HCT116 (cell line): Measurements from ENCODE around the gene ALKBH7. TPM values are rescaled to one million over a fixed set of nuclear protein-coding genes. Genes with fewer than 3 reads are reported as not detected.
A peak's percentile ranks its signal among the peaks of the same experiment; 100 is the strongest.

Experiments
- ATAC-seq: fragments of 200-7000 bp; cut with Tn5 transposase; 2 replicates; pipeline ENCODE4 v1.9.1; 2020; ENCODE audit warnings: mild to moderate bottlenecking, moderate library complexity
- Bru-seq: library from RNA; stranded (reverse); fragments of 400-500 nt; gene quantifications from one replicate; lab custom pipeline; 2021; lab: Mats Ljungman, UMichigan
- BruChase-seq, 2 experiments: library from RNA; stranded (reverse); fragments of 400-500 nt; gene quantifications; one replicate each; lab custom pipeline; 2021; lab: Mats Ljungman, UMichigan
- BruUV-seq: library from RNA; stranded (reverse); fragments of 400-500 nt; replicated peaks from 2 replicates; lab custom pipeline; 2021; lab: Mats Ljungman, UMichigan
- CTCF ChIA-PET: fragments of 300-600 bp; sonication (Branson Sonifier 250); formaldehyde crosslinking; loops from one replicate; lab custom pipeline; 2021; ENCODE audit warnings: antibody characterized with exemption; lab: Charles Lee
- POLR2A ChIA-PET: fragments of 300-600, 350-600 bp; sonication (Branson Sonifier 250); formaldehyde crosslinking; loops from one replicate; lab custom pipeline; 2021; ENCODE audit warnings: antibody characterized with exemption; lab: Charles Lee
- RAD21 ChIA-PET, 2 experiments: fragments of 300-600 bp; sonication (Branson Sonifier 250); formaldehyde crosslinking; loops; one replicate each; lab custom pipeline; 2023; ENCODE audit warnings: low total read pairs in 2 of 2; ENCODE audit not compliant: uncharacterized antibody in 2 of 2, unreplicated experiment in 2 of 2, low non-redundant PET in 1 of 2; lab: Charles Lee
- DNase-seq: peaks from one replicate; pipeline ENCODE4 v3.0.0-alpha.2; 2010; ENCODE audit warnings: low read depth, low spot score
- H2AFZ ChIP-seq: fragments of 200-600 bp; shearing (Covaris generic), sonication (generic); 2 replicates; pipeline ENCODE4 v1.6.1; 2017; ENCODE audit warnings: low read depth, mixed run types, mixed read lengths, antibody characterized with exemption, low read length; ENCODE audit not compliant: poor library complexity, severe bottlenecking
- H3K27ac ChIP-seq: 2 replicates; pipeline ENCODE4 v1.5.1; 2012; ENCODE audit warnings: low read depth, low read length
- H3K27me3 ChIP-seq: fragments of 200-600 bp; sonication (generic); 2 replicates; pipeline ENCODE4 v1.6.1; 2016; ENCODE audit warnings: mixed run types, low read length, mixed read lengths; ENCODE audit not compliant: insufficient read depth
- H3K36me3 ChIP-seq, 2 experiments: fragments of 200-500 bp in 1 of 2; fragments of 200-600 bp in 1 of 2; sonication (Bioruptor generic) in 1 of 2; sonication (generic) in 1 of 2; 2 replicates each; pipeline versions ENCODE4 v1.5.1 to v1.6.1; 2014 to 2016; ENCODE audit warnings: low read length in 2 of 2, inconsistent platforms in 1 of 2, mixed read lengths in 1 of 2, mixed run types in 1 of 2; ENCODE audit not compliant: insufficient read depth in 2 of 2, control insufficient read depth in 1 of 2
- H3K4me1 ChIP-seq, 2 experiments: fragments of 200-600 bp in 1 of 2; sonication (generic) in 1 of 2; 2 replicates each; pipeline versions ENCODE4 v1.5.1 to v1.6.1; 2012 to 2017; ENCODE audit warnings: low read length in 2 of 2, inconsistent platforms in 1 of 2, mild to moderate bottlenecking in 1 of 2, mixed read lengths in 1 of 2, mixed run types in 1 of 2, moderate library complexity in 1 of 2; ENCODE audit not compliant: insufficient read depth in 2 of 2, control insufficient read depth in 1 of 2
- H3K4me2 ChIP-seq: fragments of 200-600 bp; sonication (generic); 2 replicates; pipeline ENCODE4 v1.6.1; 2017; ENCODE audit warnings: mixed run types, low read length, mixed read lengths
- H3K4me3 ChIP-seq, 2 experiments: fragments of 200-600 bp in 1 of 2; sonication (generic) in 1 of 2; replicated peaks in 1 of 2; 2 replicates each; pipeline ENCODE4 v1.5.1; 2011 to 2016; ENCODE audit warnings: low read length in 2 of 2, control low read depth in 1 of 2, low read depth in 1 of 2, mild to moderate bottlenecking in 1 of 2, mixed read lengths in 1 of 2, mixed run types in 1 of 2
- H3K79me2 ChIP-seq: fragments of 200-600 bp; sonication (generic); 2 replicates; pipeline ENCODE4 v1.6.1; 2017; ENCODE audit warnings: mild to moderate bottlenecking, mixed run types, low read length, moderate library complexity, mixed read lengths; ENCODE audit not compliant: insufficient read depth
- H3K9ac ChIP-seq: fragments of 200-600 bp; sonication (generic); 2 replicates; pipeline ENCODE4 v1.6.1; 2016; ENCODE audit warnings: low read length, mixed read lengths
- H3K9me2 ChIP-seq: fragments of 200-600 bp; sonication (generic), shearing (Covaris generic); 2 replicates; pipeline ENCODE4 v1.6.1; 2017; ENCODE audit warnings: mixed run types, mild to moderate bottlenecking, moderate library complexity; ENCODE audit not compliant: insufficient read depth
- H3K9me3 ChIP-seq, 2 experiments: fragments of 200-500 bp in 1 of 2; fragments of 200-600 bp in 1 of 2; sonication (Bioruptor generic) in 1 of 2; sonication (generic) in 1 of 2; 2 replicates each; pipeline ENCODE4 v1.6.1; 2014 to 2017; ENCODE audit warnings: low read length in 2 of 2, mixed read lengths in 2 of 2, inconsistent platforms in 1 of 2, low read depth in 1 of 2, mild to moderate bottlenecking in 1 of 2, mixed run types in 1 of 2, moderate library complexity in 1 of 2; ENCODE audit not compliant: control insufficient read depth in 1 of 2, insufficient read depth in 1 of 2
- H4K20me1 ChIP-seq: fragments of 200-600 bp; sonication (generic), shearing (Covaris generic); 2 replicates; pipeline ENCODE4 v1.6.1; 2017; ENCODE audit warnings: mixed run types, mild to moderate bottlenecking, moderate library complexity; ENCODE audit not compliant: insufficient read depth
- ATF3 ChIP-seq: IDR thresholded peaks from 2 replicates; pipeline ENCODE4 v1.6.1; 2012
- CBX3 ChIP-seq: IDR thresholded peaks from 2 replicates; pipeline ENCODE4 v1.6.1; 2012; ENCODE audit warnings: low read depth
- EGR1 ChIP-seq: IDR thresholded peaks from 2 replicates; pipeline ENCODE4 v1.6.1; 2012; ENCODE audit warnings: low read depth
- ELF1 ChIP-seq: IDR thresholded peaks from 2 replicates; pipeline ENCODE4 v1.6.1; 2012; ENCODE audit warnings: low read depth, borderline replicate concordance
- EZH2 ChIP-seq: fragments of 200-600 bp; sonication (generic); IDR thresholded peaks from 2 replicates; pipeline ENCODE4 v1.6.1; 2017; ENCODE audit warnings: antibody characterized with exemption, mixed run types
- EZH2phosphoT487 ChIP-seq: fragments of 200-600 bp; IDR thresholded peaks from 2 replicates; pipeline ENCODE4 v1.6.1; 2018; ENCODE audit warnings: antibody characterized with exemption, borderline replicate concordance
- FOSL1 ChIP-seq: IDR thresholded peaks from 2 replicates; pipeline ENCODE4 v1.6.1; 2012; ENCODE audit warnings: low read depth
- JUND ChIP-seq: IDR thresholded peaks from 2 replicates; pipeline ENCODE4 v1.6.1; 2012
- POLR2A ChIP-seq: IDR thresholded peaks from 2 replicates; pipeline ENCODE4 v1.7.0; 2011; ENCODE audit warnings: borderline replicate concordance; ENCODE audit not compliant: insufficient read depth, insufficient read length; ENCODE audit errors: extremely low read depth
- POLR2AphosphoS5 ChIP-seq: IDR thresholded peaks from 2 replicates; pipeline ENCODE4 v1.6.1; 2011; ENCODE audit warnings: mild to moderate bottlenecking, low read depth, low read length, moderate library complexity
- RAD21 ChIP-seq: IDR thresholded peaks from 2 replicates; pipeline ENCODE4 v1.6.1; 2012; ENCODE audit warnings: low read depth, mild to moderate bottlenecking
- SIN3A ChIP-seq: IDR thresholded peaks from 2 replicates; pipeline ENCODE4 v1.6.1; 2012; ENCODE audit warnings: low read depth
- SP1 ChIP-seq: IDR thresholded peaks from 2 replicates; pipeline ENCODE4 v1.6.1; 2012; ENCODE audit warnings: low read depth
- SRF ChIP-seq: IDR thresholded peaks from 2 replicates; pipeline ENCODE4 v1.6.1; 2012; ENCODE audit warnings: low read depth
- TCF7L2 ChIP-seq: IDR thresholded peaks from 2 replicates; pipeline ENCODE4 v1.7.0; 2011; ENCODE audit warnings: borderline replicate concordance, inconsistent platforms; ENCODE audit not compliant: insufficient read depth, insufficient read length; ENCODE audit errors: extremely low read depth
- YY1 ChIP-seq: IDR thresholded peaks from 2 replicates; pipeline ENCODE4 v1.6.1; 2011; ENCODE audit warnings: low read length, low read depth, moderate library complexity, mild to moderate bottlenecking; ENCODE audit not compliant: insufficient replicate concordance; ENCODE audit errors: extremely low read depth
- ZBTB33 ChIP-seq: IDR thresholded peaks from 2 replicates; pipeline ENCODE4 v1.6.1; 2011; ENCODE audit warnings: mild to moderate bottlenecking, low read length, moderate library complexity; ENCODE audit not compliant: insufficient replicate concordance; ENCODE audit errors: extremely low read depth
- ZFX ChIP-seq: fragments of 450-650 bp; IDR thresholded peaks from 2 replicates; pipeline ENCODE4 v1.6.1; 2017
- ZNF274 ChIP-seq: fragments of 200-500 bp; sonication (Bioruptor generic); IDR thresholded peaks from 2 replicates; pipeline ENCODE4 v1.6.1; 2014; ENCODE audit warnings: mild to moderate bottlenecking, low read depth, low read length, inconsistent platforms
- intact Hi-C: fragments of 100-400 bp; cut with micrococcal nuclease; formaldehyde crosslinking; loops from 2 replicates; pipeline ENCODE4 v1.10.0; 2022
- long read RNA-seq: library from polyadenylated mRNA; unstranded; transcript quantifications from one replicate; pipeline ENCODE4 v2.0.0, GENCODE V29; 2021; ENCODE audit not compliant: unreplicated experiment
- polyA plus RNA-seq: library from polyadenylated mRNA; unstranded; fragments of >200 nt; gene quantifications from 2 replicates; pipeline ENCODE4 v1.2.1, GENCODE V29; 2012; ENCODE audit warnings: missing spikeins
- total RNA-seq: library from RNA; stranded (reverse); gene quantifications from one replicate; pipeline ENCODE4 v1.2.1, GENCODE V29; 2021; ENCODE audit not compliant: unreplicated experiment
- TF ChIP-seq, protein P1 (sequence below): IDR thresholded peaks from 2 replicates; pipeline ENCODE4 v1.6.1; 2012; ENCODE audit warnings: low read depth
- TF ChIP-seq, protein P2 (sequence below): IDR thresholded peaks from 2 replicates; pipeline ENCODE4 v1.6.1; 2012

ALKBH7 gene
- 57.1 TPM for total RNA-seq
- 37.7 and 39.8 TPM in 2 replicates for polyA plus RNA-seq
- percentile 43 among the genes with signal in this experiment for Bru-seq, nascent RNA
- BruChase-seq, experiment 1, labeled RNA remaining after a 6-hour chase = percentile 70 among the genes with signal in this experiment
- percentile 64 among the genes with signal in this experiment for BruChase-seq, experiment 2, labeled RNA remaining after a 2-hour chase
- long read RNA-seq, transcript ALKBH7-201 (4 exons, 1,332 nt) = major isoform, 31 of 32 reads
- long read RNA-seq, partial matches to known transcripts = 1 of 32 reads
- long read RNA-seq, other reads (novel, unspliced or antisense) = 0 of 32 reads

- Histone ChIP-seq H3K9me2 (no peaks in the 10 kb centered on the region), H3K9me3 (no peaks in the 10 kb centered on the region), H3K79me2 (no peaks in the 10 kb centered on the region), H3K4me1 (peaks cover 5 to 16% of the 10 kb centered on the region in 2 experiments; a peak in 3 of 4 replicates), H3K9ac (peak within 1 kb of the TSS; percentile 87), H3K4me3 (peak within 1 kb of the TSS; percentile 72 to 95), H3K36me3 (peaks cover 0 to 6% of the 10 kb centered on the region in 2 experiments; a peak in 3 of 4 replicates), H3K27me3 (no peaks in the 10 kb centered on the region), H2AFZ (no peak within 1 kb of the TSS), H3K4me2 (peak within 1 kb of the TSS; percentile 96), H3K27ac (peak within 1 kb of the TSS; percentile 86), H4K20me1 (no peaks in the 10 kb centered on the region)
- no TSS peak for BruUV-seq
- CTCF ChIA-PET = interaction anchor here (0.7 to 1.9 kb wide), 5 partner anchors 18 to 569 kb away, joined by 4 to 6 read pairs (median 5); no protein-coding TSS in a partner anchor
- RAD21 ChIA-PET = interaction anchor here in 1 of 2 experiments (1.0 kb wide), 1 partner anchor 12 kb away, joined by 4 read pairs; the partner anchor contains the start of gene CLPP
- intact Hi-C loops = loop anchor here (5.0 kb wide), 1 partner anchor 365 kb away; the partner anchor contains the start of genes GPR108 and TRIP10
- ATAC-seq (peak; percentile 85), DNase-seq (peak; percentile 100)
- POLR2A ChIA-PET = interaction anchor here (0.6 to 1.4 kb wide), 6 partner anchors 12 to 545 kb away, joined by 3 to 16 read pairs (median 6); partner anchors contain the start of genes CLPP, KHSRP and TNFSF9
- no peak for TF ChIP-seq EZH2
- peak; percentile 9 for TF ChIP-seq POLR2A
- TF ChIP-seq TCF7L2 = peak; percentile 44
- no peak for TF ChIP-seq ATF3
- TF ChIP-seq ZFX = peak; percentile 24; the same call in 1 of the 2 replicates
- 0 out of 2 replicates have a peak, but pooled peaks have one; percentile 7 for TF ChIP-seq POLR2AphosphoS5
- no peak for TF ChIP-seq ELF1
- no peak for TF ChIP-seq EZH2phosphoT487
- no peak for TF ChIP-seq SIN3A
- TF ChIP-seq EGR1 = peak; percentile 84
- no peak for TF ChIP-seq RAD21
- TF ChIP-seq ZBTB33 = no peak
- TF ChIP-seq YY1 = peak; percentile 40
- no peak for TF ChIP-seq JUND
- no peak for TF ChIP-seq ZNF274
- TF ChIP-seq, protein P1, sequence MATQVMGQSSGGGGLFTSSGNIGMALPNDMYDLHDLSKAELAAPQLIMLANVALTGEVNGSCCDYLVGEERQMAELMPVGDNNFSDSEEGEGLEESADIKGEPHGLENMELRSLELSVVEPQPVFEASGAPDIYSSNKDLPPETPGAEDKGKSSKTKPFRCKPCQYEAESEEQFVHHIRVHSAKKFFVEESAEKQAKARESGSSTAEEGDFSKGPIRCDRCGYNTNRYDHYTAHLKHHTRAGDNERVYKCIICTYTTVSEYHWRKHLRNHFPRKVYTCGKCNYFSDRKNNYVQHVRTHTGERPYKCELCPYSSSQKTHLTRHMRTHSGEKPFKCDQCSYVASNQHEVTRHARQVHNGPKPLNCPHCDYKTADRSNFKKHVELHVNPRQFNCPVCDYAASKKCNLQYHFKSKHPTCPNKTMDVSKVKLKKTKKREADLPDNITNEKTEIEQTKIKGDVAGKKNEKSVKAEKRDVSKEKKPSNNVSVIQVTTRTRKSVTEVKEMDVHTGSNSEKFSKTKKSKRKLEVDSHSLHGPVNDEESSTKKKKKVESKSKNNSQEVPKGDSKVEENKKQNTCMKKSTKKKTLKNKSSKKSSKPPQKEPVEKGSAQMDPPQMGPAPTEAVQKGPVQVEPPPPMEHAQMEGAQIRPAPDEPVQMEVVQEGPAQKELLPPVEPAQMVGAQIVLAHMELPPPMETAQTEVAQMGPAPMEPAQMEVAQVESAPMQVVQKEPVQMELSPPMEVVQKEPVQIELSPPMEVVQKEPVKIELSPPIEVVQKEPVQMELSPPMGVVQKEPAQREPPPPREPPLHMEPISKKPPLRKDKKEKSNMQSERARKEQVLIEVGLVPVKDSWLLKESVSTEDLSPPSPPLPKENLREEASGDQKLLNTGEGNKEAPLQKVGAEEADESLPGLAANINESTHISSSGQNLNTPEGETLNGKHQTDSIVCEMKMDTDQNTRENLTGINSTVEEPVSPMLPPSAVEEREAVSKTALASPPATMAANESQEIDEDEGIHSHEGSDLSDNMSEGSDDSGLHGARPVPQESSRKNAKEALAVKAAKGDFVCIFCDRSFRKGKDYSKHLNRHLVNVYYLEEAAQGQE = no peak
- TF ChIP-seq, protein P2, sequence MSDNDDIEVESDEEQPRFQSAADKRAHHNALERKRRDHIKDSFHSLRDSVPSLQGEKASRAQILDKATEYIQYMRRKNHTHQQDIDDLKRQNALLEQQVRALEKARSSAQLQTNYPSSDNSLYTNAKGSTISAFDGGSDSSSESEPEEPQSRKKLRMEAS = no peak
- TF ChIP-seq SP1 = peak; percentile 100
- TF ChIP-seq FOSL1 = no peak
- no peak for TF ChIP-seq CBX3
- no peak for TF ChIP-seq SRF
Measured at GRCh38 chr19:6372594-6373095, at the start of gene ALKBH7. Gene ALKBH7 (plus strand): TSS chr19:6372794. CDS start chr19:6372821, 27 bp downstream.
